HEK293 (cell line): ENCODE data around the gene TC2N.

Experiments used
- AEBP2 ChIP-seq: fragments of 450-650 bp; formaldehyde crosslinking; IDR thresholded peaks from 2 replicates; pipeline ENCODE4 v1.5.1; 2016; ENCODE audit warnings: missing biosample characterization, missing genetic modification characterization, borderline replicate concordance
- GLI4 ChIP-seq: fragments of 450-650 bp; formaldehyde crosslinking; IDR thresholded peaks from 2 replicates; pipeline ENCODE4 v1.5.1; 2016; ENCODE audit warnings: missing biosample characterization, missing genetic modification characterization
- GLIS1 ChIP-seq: fragments of 450-650 bp; formaldehyde crosslinking; IDR thresholded peaks from 2 replicates; pipeline ENCODE4 v1.5.1; 2016; ENCODE audit warnings: missing biosample characterization, missing genetic modification characterization
- HOXC10 ChIP-seq: sonication (generic); formaldehyde crosslinking; IDR thresholded peaks from 2 replicates; pipeline ENCODE4 v1.8.1; 2023; ENCODE audit warnings: mild to moderate bottlenecking, missing genetic modification reagents
- KLF1 ChIP-seq: fragments of 450-650 bp; formaldehyde crosslinking; IDR thresholded peaks from 2 replicates; pipeline ENCODE4 v1.5.1; 2016; ENCODE audit warnings: missing biosample characterization, missing genetic modification characterization
- KLF7 ChIP-seq: fragments of 450-650 bp; formaldehyde crosslinking; IDR thresholded peaks from 2 replicates; pipeline ENCODE4 v1.5.1; 2016; ENCODE audit warnings: missing biosample characterization, missing genetic modification characterization, borderline replicate concordance
- MZF1 ChIP-seq: fragments of 450-650 bp; formaldehyde crosslinking; IDR thresholded peaks from 2 replicates; pipeline ENCODE4 v1.5.1; 2017; ENCODE audit warnings: missing biosample characterization, missing genetic modification characterization, borderline replicate concordance
- PATZ1 ChIP-seq: fragments of 450-650 bp; formaldehyde crosslinking; IDR thresholded peaks from 2 replicates; pipeline ENCODE4 v1.5.1; 2016; ENCODE audit warnings: missing biosample characterization, missing genetic modification characterization
- SCRT2 ChIP-seq: fragments of 450-650 bp; formaldehyde crosslinking; IDR thresholded peaks from 2 replicates; pipeline ENCODE4 v1.5.1; 2016; ENCODE audit warnings: missing biosample characterization, missing genetic modification characterization
- SP3 ChIP-seq: fragments of 450-650 bp; formaldehyde crosslinking; IDR thresholded peaks from 2 replicates; pipeline ENCODE4 v1.5.1; 2016; ENCODE audit warnings: missing biosample characterization, missing genetic modification characterization
- YY2 ChIP-seq: fragments of 450-650 bp; formaldehyde crosslinking; IDR thresholded peaks from 2 replicates; pipeline ENCODE4 v1.5.1; 2016; ENCODE audit warnings: missing biosample characterization, missing genetic modification characterization
- ZFP37 ChIP-seq: fragments of 450-650 bp; formaldehyde crosslinking; IDR thresholded peaks from 2 replicates; pipeline ENCODE4 v1.5.1; 2016; ENCODE audit warnings: missing biosample characterization, missing genetic modification characterization
- ZFP69B ChIP-seq: fragments of 450-650 bp; formaldehyde crosslinking; IDR thresholded peaks from 2 replicates; pipeline ENCODE4 v1.5.1; 2016; ENCODE audit warnings: missing biosample characterization, missing genetic modification characterization
- ZNF114 ChIP-seq: fragments of 450-650 bp; formaldehyde crosslinking; IDR thresholded peaks from 2 replicates; pipeline ENCODE4 v1.5.0; 2017; ENCODE audit warnings: missing biosample characterization, missing genetic modification characterization
- ZNF155 ChIP-seq: fragments of 450-650 bp; formaldehyde crosslinking; IDR thresholded peaks from 2 replicates; pipeline ENCODE4 v1.5.1; 2016; ENCODE audit warnings: missing biosample characterization, missing genetic modification characterization
- ZNF16 ChIP-seq: fragments of 450-650 bp; formaldehyde crosslinking; IDR thresholded peaks from 2 replicates; pipeline ENCODE4 v1.5.1; 2016; ENCODE audit warnings: low read depth, missing biosample characterization, missing genetic modification characterization
- ZNF2 ChIP-seq: fragments of 450-650 bp; formaldehyde crosslinking; IDR thresholded peaks from 2 replicates; pipeline ENCODE4 v1.5.1; 2016; ENCODE audit warnings: missing biosample characterization, missing genetic modification characterization
- ZNF214 ChIP-seq: fragments of 450-650 bp; formaldehyde crosslinking; IDR thresholded peaks from 2 replicates; pipeline ENCODE4 v1.5.1; 2017; ENCODE audit warnings: missing biosample characterization, mild to moderate bottlenecking, missing genetic modification characterization, borderline replicate concordance
- ZNF221 ChIP-seq: fragments of 450-650 bp; formaldehyde crosslinking; IDR thresholded peaks from 2 replicates; pipeline ENCODE4 v1.5.1; 2017; ENCODE audit warnings: missing biosample characterization, missing genetic modification characterization, borderline replicate concordance
- ZNF266 ChIP-seq: fragments of 450-650 bp; formaldehyde crosslinking; IDR thresholded peaks from 2 replicates; pipeline ENCODE4 v1.5.1; 2016; ENCODE audit warnings: missing biosample characterization, missing genetic modification characterization, low read depth
- ZNF280D ChIP-seq: fragments of 450-650 bp; formaldehyde crosslinking; IDR thresholded peaks from 2 replicates; pipeline ENCODE4 v1.5.1; 2016; ENCODE audit warnings: missing biosample characterization, missing genetic modification characterization
- ZNF37A ChIP-seq: fragments of 450-650 bp; IDR thresholded peaks from 2 replicates; pipeline ENCODE4 v1.5.1; 2018; ENCODE audit warnings: missing biosample characterization, missing genetic modification characterization
- ZNF394 ChIP-seq: fragments of 450-650 bp; formaldehyde crosslinking; IDR thresholded peaks from 2 replicates; pipeline ENCODE4 v1.5.1; 2016; ENCODE audit warnings: missing biosample characterization, missing genetic modification characterization, mild to moderate bottlenecking, moderate library complexity, borderline replicate concordance
- ZNF423 ChIP-seq: fragments of 450-650 bp; formaldehyde crosslinking; IDR thresholded peaks from 2 replicates; pipeline ENCODE4 v1.5.1; 2016; ENCODE audit warnings: missing biosample characterization, missing genetic modification characterization
- ZNF501 ChIP-seq: fragments of 450-650 bp; formaldehyde crosslinking; IDR thresholded peaks from 2 replicates; pipeline ENCODE4 v1.5.1; 2016; ENCODE audit warnings: missing biosample characterization, missing genetic modification characterization
- ZNF549 ChIP-seq: fragments of 450-650 bp; IDR thresholded peaks from 2 replicates; pipeline ENCODE4 v1.5.1; 2018; ENCODE audit warnings: missing biosample characterization, missing genetic modification characterization, mild to moderate bottlenecking, inconsistent platforms, moderate library complexity
- ZNF580 ChIP-seq: fragments of 450-650 bp; formaldehyde crosslinking; IDR thresholded peaks from 2 replicates; pipeline ENCODE4 v1.5.1; 2016; ENCODE audit warnings: missing biosample characterization, missing genetic modification characterization
- ZNF623 ChIP-seq: fragments of 450-650 bp; formaldehyde crosslinking; IDR thresholded peaks from 2 replicates; pipeline ENCODE4 v1.5.1; 2016; ENCODE audit warnings: missing biosample characterization, missing genetic modification characterization
- ZNF639 ChIP-seq: fragments of 450-650 bp; formaldehyde crosslinking; IDR thresholded peaks from 2 replicates; pipeline ENCODE4 v1.5.1; 2016; ENCODE audit warnings: missing biosample characterization, missing genetic modification characterization
- ZNF747 ChIP-seq: fragments of 450-650 bp; formaldehyde crosslinking; IDR thresholded peaks from 2 replicates; pipeline ENCODE4 v1.5.1; 2016; ENCODE audit warnings: missing biosample characterization, missing genetic modification characterization
- ZNF791 ChIP-seq: fragments of 450-650 bp; formaldehyde crosslinking; IDR thresholded peaks from 2 replicates; pipeline ENCODE4 v1.5.1; 2016; ENCODE audit warnings: missing biosample characterization, missing genetic modification characterization
- ZNF830 ChIP-seq: fragments of 450-650 bp; IDR thresholded peaks from 2 replicates; pipeline ENCODE4 v1.5.0; 2018; ENCODE audit warnings: missing biosample characterization, missing genetic modification characterization, low read depth, mild to moderate bottlenecking, moderate library complexity
- ZSCAN16 ChIP-seq: fragments of 450-650 bp; formaldehyde crosslinking; IDR thresholded peaks from 2 replicates; pipeline ENCODE4 v1.5.1; 2016; ENCODE audit warnings: missing biosample characterization, missing genetic modification characterization
- ZSCAN30 ChIP-seq: fragments of 450-650 bp; IDR thresholded peaks from 2 replicates; pipeline ENCODE4 v1.5.1; 2018; ENCODE audit warnings: missing biosample characterization, mild to moderate bottlenecking, missing genetic modification characterization, moderate library complexity

Gene TC2N

GRCh38 chr14:91858536-91859275, 8.6 kb downstream of the TC2N start (continued):
- TF ChIP-seq ZNF2 (tag by site-specific recombination) (no peak), ZNF394 (tag by site-specific recombination) (peak; percentile 54; the same call in 1 of the 2 replicates), HOXC10 (CRISPR knock-in tag) (no peak), ZNF747 (tag by site-specific recombination) (no peak), ZNF114 (tag by site-specific recombination) (no peak), ZNF830 (tag by site-specific recombination) (no peak), YY2 (tag by site-specific recombination) (no peak), ZNF214 (tag by site-specific recombination) (no peak), MZF1 (tag by site-specific recombination) (no peak), ZNF280D (tag by site-specific recombination) (no peak), ZSCAN30 (tag by site-specific recombination) (no peak), SCRT2 (tag by site-specific recombination) (no peak), PATZ1 (tag by site-specific recombination) (no peak; the same call in none of the 2 replicates), ZNF501 (tag by site-specific recombination) (no peak), ZNF639 (tag by site-specific recombination) (peak; percentile 86), GLIS1 (peak; percentile 96), ZNF423 (tag by site-specific recombination) (no peak), ZNF221 (tag by site-specific recombination) (no peak), GLI4 (tag by site-specific recombination) (no peak), ZFP37 (no peak), ZNF155 (tag by site-specific recombination) (no peak), ZSCAN16 (tag by site-specific recombination) (no peak), ZNF549 (no peak), ZNF580 (tag by site-specific recombination) (no peak), ZNF37A (tag by site-specific recombination) (no peak), KLF7 (tag by site-specific recombination) (no peak), KLF1 (no peak), ZNF266 (no peak), ZFP69B (tag by site-specific recombination) (no peak; the same call in none of the 2 replicates), SP3 (tag by site-specific recombination) (no peak), ZNF16 (tag by site-specific recombination) (no peak), AEBP2 (no peak), ZNF623 (tag by site-specific recombination) (no peak), ZNF791 (tag by site-specific recombination) (no peak)
